Measurements from ENCODE around the gene CNGB1.

- TF ChIP-seq POLR2A (IDR thresholded peaks at IDR 0.05; ENCODE audit: borderline replicate concordance, extremely low read depth, insufficient read depth, insufficient read length): no peak
- no peak for TF ChIP-seq EZH2 (IDR thresholded peaks at IDR 0.05)
These were observed 41.7 kb downstream of the CNGB1 start for GRCh38 chr16:57929250-57929649.

All from HCT116 (cell line).